Measurements from ENCODE around the gene WDR1. TPM values are rescaled to one million over a fixed set of nuclear protein-coding genes. Genes with fewer than 3 reads are reported as not detected.

Gene WDR1
- total and polyA plus RNA-seq, 2 of the 13 experiments (the other 11 are each of a cell fraction or from before 2014, with no cell fraction given), result 106 to 198 TPM

DNA sequence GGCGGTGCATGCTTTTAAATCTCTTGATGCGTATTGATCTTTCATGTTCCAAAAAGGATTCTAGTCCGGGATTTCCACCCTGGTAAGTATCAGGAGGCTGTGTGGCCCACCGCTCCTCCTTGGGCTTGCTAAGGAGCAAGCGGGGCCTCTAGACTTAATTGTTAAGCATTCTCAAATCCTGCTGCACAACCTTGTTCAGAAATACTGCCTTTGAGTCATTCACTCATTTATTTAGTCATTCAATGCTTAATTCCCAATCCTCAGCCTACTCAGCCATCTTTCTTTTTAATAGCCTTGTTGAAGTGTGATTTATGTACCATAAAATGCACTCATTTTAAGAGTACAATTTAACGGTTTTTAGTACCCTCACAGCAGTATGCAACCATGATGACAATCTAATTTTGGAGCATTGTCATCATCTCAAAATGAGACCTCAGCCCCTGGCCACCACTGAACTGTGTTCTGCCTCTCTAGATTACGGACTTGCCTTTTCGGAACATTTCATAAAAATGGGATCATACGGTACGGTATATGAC, 79.7 kb downstream of the WDR1 start:
- no peak overlapping the region for H3K4me3 ChIP-seq (replicated peaks in 1 of 3; ENCODE audit: insufficient read depth in 1 of 3, low read depth in 2 of 3, low read length in 3 of 3)
- H3K27me3 ChIP-seq (ENCODE audit: control insufficient read depth in 1 of 2, insufficient read depth in 2 of 2, low read length in 2 of 2), result no peaks in the 10 kb centered on the region
- no peak for ATAC-seq
- CTCF ChIA-PET (ENCODE audit: low intra/inter-chr PET ratio, low total read pairs), result no interaction called here
- WGBS (ENCODE audit: low lambda C conversion rate), result 92% methylated on average over 10 of the region's 10 CpGs
- H3K36me3 ChIP-seq (replicated peaks in 1 of 2; ENCODE audit: control insufficient read depth in 1 of 2, insufficient read depth in 2 of 2, low read length in 2 of 2), result no peaks in the 10 kb centered on the region
- DNase-seq (ENCODE audit: low spot score), result no peak
- H2AFZ ChIP-seq (ENCODE audit: low read length), result no peak overlapping the region
- peaks cover 39% of the 10 kb centered on the region for H3K4me1 ChIP-seq (ENCODE audit: insufficient read depth, low read length)
- H4K20me1 ChIP-seq (ENCODE audit: insufficient read depth, low read length), result no peaks in the 10 kb centered on the region
- no peak for FAIRE-seq
- BruUV-seq (replicated peaks), result no TSS peak
- POLR2A ChIA-PET, result no interaction called here
- H3K9me3 ChIP-seq (ENCODE audit: low read length), result no peaks in the 10 kb centered on the region
- in situ Hi-C loops (cut with HindIII; ENCODE audit: extremely low pct_ligation_motif_present, low pct_unique_long_range_greater_than_20kb) (no loop called here), intact Hi-C loops (cut with micrococcal nuclease; ENCODE audit: unreplicated experiment) (no loop called here)
- no peak overlapping the region for H3K27ac ChIP-seq (ENCODE audit: extremely low read length, insufficient read depth, low read length)
- H3K4me2 ChIP-seq (ENCODE audit: low read depth, low read length), result no peak overlapping the region
- no peaks in the 10 kb centered on the region for H3K79me2 ChIP-seq (ENCODE audit: insufficient read depth, low read length)
- no peak overlapping the region for H3K9ac ChIP-seq (ENCODE audit: insufficient read depth, low read depth, low read length)
- TF ChIP-seq, protein P1, sequence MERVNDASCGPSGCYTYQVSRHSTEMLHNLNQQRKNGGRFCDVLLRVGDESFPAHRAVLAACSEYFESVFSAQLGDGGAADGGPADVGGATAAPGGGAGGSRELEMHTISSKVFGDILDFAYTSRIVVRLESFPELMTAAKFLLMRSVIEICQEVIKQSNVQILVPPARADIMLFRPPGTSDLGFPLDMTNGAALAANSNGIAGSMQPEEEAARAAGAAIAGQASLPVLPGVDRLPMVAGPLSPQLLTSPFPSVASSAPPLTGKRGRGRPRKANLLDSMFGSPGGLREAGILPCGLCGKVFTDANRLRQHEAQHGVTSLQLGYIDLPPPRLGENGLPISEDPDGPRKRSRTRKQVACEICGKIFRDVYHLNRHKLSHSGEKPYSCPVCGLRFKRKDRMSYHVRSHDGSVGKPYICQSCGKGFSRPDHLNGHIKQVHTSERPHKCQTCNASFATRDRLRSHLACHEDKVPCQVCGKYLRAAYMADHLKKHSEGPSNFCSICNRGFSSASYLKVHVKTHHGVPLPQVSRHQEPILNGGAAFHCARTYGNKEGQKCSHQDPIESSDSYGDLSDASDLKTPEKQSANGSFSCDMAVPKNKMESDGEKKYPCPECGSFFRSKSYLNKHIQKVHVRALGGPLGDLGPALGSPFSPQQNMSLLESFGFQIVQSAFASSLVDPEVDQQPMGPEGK (CRISPR knock-in tag; IDR thresholded peaks at IDR 0.05), result no peak
- TF ChIP-seq ZNF558 (CRISPR knock-in tag; IDR thresholded peaks at IDR 0.05; ENCODE audit: borderline replicate concordance) (no peak), AGO1 (IDR thresholded peaks at IDR 0.05; ENCODE audit: low read depth, low read length, poor library complexity, severe bottlenecking) (no peak), ZNF232 (CRISPR knock-in tag; IDR thresholded peaks at IDR 0.05; ENCODE audit: borderline replicate concordance) (no peak), GATAD1 (CRISPR knock-in tag; IDR thresholded peaks at IDR 0.05) (no peak), TAF1 (CRISPR knock-in tag; IDR thresholded peaks at IDR 0.05) (no peak), HMGA1 (CRISPR knock-in tag; conservative IDR thresholded peaks at IDR 0.05) (no peak)
- TF ChIP-seq, protein P2, sequence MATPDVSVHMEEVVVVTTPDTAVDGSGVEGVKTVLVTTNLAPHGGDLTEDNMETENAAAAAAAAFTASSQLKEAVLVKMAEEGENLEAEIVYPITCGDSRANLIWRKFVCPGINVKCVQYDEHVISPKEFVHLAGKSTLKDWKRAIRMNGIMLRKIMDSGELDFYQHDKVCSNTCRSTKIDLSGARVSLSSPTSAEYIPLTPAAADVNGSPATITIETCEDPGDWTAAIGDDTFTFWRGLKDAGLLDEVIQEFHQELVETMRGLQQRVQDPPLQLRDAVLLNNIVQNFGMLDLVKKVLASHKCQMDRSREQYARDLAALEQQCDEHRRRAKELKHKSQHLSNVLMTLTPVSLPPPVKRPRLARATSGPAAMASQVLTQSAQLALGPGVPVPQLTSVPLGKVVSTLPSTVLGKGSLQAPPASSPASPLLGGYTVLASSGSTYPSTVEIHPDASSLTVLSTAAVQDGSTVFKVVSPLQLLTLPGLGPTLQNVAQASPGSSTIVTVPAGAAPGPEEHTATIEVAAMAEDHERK (CRISPR knock-in tag; IDR thresholded peaks at IDR 0.05; ENCODE audit: low read depth), result no peak
- TF ChIP-seq, protein P3, sequence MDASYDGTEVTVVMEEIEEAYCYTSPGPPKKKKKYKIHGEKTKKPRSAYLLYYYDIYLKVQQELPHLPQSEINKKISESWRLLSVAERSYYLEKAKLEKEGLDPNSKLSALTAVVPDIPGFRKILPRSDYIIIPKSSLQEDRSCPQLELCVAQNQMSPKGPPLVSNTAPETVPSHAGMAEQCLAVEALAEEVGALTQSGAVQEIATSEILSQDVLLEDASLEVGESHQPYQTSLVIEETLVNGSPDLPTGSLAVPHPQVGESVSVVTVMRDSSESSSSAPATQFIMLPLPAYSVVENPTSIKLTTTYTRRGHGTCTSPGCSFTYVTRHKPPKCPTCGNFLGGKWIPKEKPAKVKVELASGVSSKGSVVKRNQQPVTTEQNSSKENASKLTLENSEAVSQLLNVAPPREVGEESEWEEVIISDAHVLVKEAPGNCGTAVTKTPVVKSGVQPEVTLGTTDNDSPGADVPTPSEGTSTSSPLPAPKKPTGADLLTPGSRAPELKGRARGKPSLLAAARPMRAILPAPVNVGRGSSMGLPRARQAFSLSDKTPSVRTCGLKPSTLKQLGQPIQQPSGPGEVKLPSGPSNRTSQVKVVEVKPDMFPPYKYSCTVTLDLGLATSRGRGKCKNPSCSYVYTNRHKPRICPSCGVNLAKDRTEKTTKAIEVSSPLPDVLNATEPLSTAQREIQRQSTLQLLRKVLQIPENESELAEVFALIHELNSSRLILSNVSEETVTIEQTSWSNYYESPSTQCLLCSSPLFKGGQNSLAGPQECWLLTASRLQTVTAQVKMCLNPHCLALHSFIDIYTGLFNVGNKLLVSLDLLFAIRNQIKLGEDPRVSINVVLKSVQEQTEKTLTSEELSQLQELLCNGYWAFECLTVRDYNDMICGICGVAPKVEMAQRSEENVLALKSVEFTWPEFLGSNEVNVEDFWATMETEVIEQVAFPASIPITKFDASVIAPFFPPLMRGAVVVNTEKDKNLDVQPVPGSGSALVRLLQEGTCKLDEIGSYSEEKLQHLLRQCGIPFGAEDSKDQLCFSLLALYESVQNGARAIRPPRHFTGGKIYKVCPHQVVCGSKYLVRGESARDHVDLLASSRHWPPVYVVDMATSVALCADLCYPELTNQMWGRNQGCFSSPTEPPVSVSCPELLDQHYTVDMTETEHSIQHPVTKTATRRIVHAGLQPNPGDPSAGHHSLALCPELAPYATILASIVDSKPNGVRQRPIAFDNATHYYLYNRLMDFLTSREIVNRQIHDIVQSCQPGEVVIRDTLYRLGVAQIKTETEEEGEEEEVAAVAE (CRISPR knock-in tag; IDR thresholded peaks at IDR 0.05; ENCODE audit: borderline replicate concordance), result no peak
- TF ChIP-seq, protein P4, sequence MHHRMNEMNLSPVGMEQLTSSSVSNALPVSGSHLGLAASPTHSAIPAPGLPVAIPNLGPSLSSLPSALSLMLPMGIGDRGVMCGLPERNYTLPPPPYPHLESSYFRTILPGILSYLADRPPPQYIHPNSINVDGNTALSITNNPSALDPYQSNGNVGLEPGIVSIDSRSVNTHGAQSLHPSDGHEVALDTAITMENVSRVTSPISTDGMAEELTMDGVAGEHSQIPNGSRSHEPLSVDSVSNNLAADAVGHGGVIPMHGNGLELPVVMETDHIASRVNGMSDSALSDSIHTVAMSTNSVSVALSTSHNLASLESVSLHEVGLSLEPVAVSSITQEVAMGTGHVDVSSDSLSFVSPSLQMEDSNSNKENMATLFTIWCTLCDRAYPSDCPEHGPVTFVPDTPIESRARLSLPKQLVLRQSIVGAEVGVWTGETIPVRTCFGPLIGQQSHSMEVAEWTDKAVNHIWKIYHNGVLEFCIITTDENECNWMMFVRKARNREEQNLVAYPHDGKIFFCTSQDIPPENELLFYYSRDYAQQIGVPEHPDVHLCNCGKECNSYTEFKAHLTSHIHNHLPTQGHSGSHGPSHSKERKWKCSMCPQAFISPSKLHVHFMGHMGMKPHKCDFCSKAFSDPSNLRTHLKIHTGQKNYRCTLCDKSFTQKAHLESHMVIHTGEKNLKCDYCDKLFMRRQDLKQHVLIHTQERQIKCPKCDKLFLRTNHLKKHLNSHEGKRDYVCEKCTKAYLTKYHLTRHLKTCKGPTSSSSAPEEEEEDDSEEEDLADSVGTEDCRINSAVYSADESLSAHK (CRISPR knock-in tag; IDR thresholded peaks at IDR 0.05; ENCODE audit: borderline replicate concordance), result no peak
- TF ChIP-seq, protein P5, sequence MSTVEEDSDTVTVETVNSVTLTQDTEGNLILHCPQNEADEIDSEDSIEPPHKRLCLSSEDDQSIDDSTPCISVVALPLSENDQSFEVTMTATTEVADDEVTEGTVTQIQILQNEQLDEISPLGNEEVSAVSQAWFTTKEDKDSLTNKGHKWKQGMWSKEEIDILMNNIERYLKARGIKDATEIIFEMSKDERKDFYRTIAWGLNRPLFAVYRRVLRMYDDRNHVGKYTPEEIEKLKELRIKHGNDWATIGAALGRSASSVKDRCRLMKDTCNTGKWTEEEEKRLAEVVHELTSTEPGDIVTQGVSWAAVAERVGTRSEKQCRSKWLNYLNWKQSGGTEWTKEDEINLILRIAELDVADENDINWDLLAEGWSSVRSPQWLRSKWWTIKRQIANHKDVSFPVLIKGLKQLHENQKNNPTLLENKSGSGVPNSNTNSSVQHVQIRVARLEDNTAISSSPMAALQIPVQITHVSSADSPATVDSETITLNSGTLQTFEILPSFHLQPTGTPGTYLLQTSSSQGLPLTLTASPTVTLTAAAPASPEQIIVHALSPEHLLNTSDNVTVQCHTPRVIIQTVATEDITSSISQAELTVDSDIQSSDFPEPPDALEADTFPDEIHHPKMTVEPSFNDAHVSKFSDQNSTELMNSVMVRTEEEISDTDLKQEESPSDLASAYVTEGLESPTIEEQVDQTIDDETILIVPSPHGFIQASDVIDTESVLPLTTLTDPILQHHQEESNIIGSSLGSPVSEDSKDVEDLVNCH (CRISPR knock-in tag; IDR thresholded peaks at IDR 0.05), result no peak
